ENCODE results near the gene BRD4. TPM values are rescaled to one million over a fixed set of nuclear protein-coding genes. Genes with fewer than 3 reads are reported as not detected.
A peak's percentile ranks its signal among the peaks of the same experiment; 100 is the strongest.

The BRD4 gene
- total RNA-seq, 4 donors from 2014 or later: 5.6 to 156 (median 16.6) TPM

DNA sequence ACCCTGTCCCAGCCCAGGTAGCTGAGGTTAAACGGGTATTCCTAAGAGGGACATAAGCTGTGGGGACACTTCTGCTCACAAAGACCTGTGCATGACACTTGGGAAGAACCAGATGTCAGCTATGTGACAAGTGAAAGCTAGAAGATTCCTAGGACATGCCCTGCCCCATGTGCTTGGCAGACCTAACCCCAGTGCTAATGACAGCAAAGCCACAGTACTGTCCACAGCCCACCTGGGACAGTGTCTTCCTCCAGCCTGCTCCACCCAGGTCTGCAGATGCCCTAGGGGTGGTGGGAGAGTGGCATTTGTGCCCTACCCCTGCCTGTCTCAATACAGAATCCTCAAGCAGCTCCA lies 81.7 kb downstream of the BRD4 start:
- H3K36me3 ChIP-seq: no peaks in the 10 kb centered on the region
- no peak overlapping the region for H3K4me3 ChIP-seq
- peak overlapping the region; percentile 83 to 89 for H3K27ac ChIP-seq
- H3K9me3 ChIP-seq: no peaks in the 10 kb centered on the region
- no peak for TF ChIP-seq POLR2A (IDR thresholded peaks at IDR 0.05)
- no peak for TF ChIP-seq CTCF (IDR thresholded peaks at IDR 0.05)
- H3K27me3 ChIP-seq: no peaks in the 10 kb centered on the region
- no peak for DNase-seq
- intact Hi-C loops (cut with DNase I; ENCODE audit: low total_unique reads): loop anchor here (10.0 kb wide), 1 partner anchor 56 kb away; no protein-coding TSS in a partner anchor
- peaks cover 36 to 70% of the 10 kb centered on the region in 2 donors for H3K4me1 ChIP-seq

DNA sequence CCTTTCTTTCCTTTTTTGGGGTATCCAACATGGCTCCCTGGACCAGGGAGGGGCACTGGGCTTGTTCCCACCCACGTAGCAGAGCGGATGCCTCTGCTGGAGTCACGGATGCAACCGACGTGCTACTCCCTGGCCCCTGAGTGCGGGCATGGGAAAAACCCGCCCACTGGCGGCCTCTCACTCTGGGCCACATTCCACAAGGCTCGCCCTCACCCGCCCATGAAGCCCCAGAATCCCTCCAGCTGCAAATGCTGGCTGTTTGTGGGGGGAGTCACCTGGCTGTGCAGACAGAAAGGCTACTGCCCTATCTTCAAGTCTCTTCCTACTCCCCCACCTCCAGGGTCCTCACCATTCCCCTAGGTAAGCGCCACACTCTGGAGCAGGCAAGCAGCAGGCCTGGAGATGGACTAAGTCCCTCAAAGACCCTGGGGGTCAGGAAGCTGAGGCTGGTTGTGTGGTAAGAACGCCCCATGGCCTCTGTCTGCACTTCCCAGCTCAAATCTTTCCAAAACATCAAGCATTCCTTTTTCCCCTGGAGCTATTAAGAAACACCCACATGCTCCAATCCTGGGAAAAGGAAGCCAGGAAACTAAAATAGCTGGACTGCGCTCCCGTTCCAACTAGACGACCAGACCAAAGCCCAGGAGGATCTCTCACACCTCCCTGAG lies 82.2 kb downstream of the BRD4 start:
- peaks cover 36 to 70% of the 10 kb centered on the region in 2 donors for H3K4me1 ChIP-seq
- no peaks in the 10 kb centered on the region for H3K9me3 ChIP-seq
- no peaks in the 10 kb centered on the region for H3K36me3 ChIP-seq
- peak; percentile 66 to 78 for DNase-seq
- peak overlapping the region; percentile 83 to 89 for H3K27ac ChIP-seq
- no peaks in the 10 kb centered on the region for H3K27me3 ChIP-seq
- TF ChIP-seq CTCF (IDR thresholded peaks at IDR 0.05) (no peak), POLR2A (IDR thresholded peaks at IDR 0.05) (no peak)
- intact Hi-C loops (cut with DNase I; ENCODE audit: low total_unique reads): loop anchor here (10.0 kb wide), 1 partner anchor 55 kb away; no protein-coding TSS in a partner anchor
- no peak overlapping the region for H3K4me3 ChIP-seq

DNA sequence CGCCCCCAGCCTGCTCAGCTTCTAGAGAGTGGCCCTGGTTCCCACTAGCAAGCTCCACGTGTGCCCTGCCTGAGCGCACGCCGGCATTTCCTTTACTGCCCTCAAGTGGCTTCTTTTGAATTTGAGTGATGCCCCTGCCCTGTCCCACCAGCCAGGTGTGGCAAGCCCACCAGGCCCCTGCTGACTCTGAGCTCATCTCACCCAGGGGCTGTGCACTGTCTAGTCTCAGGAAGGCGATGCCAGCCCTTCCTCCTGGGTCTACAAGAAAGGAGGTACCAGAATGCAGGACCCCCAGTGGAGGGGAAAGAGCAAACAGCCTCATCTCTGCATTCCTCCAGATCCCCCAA lies 82.8 kb downstream of the BRD4 start:
- TF ChIP-seq POLR2A (IDR thresholded peaks at IDR 0.05) (no peak), CTCF (IDR thresholded peaks at IDR 0.05) (peak in 1 of 4 experiments; percentile 8)
- Histone ChIP-seq H3K36me3 (no peaks in the 10 kb centered on the region), H3K27ac (peak overlapping the region; percentile 83 to 89), H3K27me3 (no peaks in the 10 kb centered on the region), H3K4me3 (no peak overlapping the region), H3K9me3 (no peaks in the 10 kb centered on the region), H3K4me1 (peaks cover 36 to 70% of the 10 kb centered on the region in 2 donors)
- intact Hi-C loops (cut with DNase I; ENCODE audit: low total_unique reads): no loop called here
- DNase-seq: no peak

DNA sequence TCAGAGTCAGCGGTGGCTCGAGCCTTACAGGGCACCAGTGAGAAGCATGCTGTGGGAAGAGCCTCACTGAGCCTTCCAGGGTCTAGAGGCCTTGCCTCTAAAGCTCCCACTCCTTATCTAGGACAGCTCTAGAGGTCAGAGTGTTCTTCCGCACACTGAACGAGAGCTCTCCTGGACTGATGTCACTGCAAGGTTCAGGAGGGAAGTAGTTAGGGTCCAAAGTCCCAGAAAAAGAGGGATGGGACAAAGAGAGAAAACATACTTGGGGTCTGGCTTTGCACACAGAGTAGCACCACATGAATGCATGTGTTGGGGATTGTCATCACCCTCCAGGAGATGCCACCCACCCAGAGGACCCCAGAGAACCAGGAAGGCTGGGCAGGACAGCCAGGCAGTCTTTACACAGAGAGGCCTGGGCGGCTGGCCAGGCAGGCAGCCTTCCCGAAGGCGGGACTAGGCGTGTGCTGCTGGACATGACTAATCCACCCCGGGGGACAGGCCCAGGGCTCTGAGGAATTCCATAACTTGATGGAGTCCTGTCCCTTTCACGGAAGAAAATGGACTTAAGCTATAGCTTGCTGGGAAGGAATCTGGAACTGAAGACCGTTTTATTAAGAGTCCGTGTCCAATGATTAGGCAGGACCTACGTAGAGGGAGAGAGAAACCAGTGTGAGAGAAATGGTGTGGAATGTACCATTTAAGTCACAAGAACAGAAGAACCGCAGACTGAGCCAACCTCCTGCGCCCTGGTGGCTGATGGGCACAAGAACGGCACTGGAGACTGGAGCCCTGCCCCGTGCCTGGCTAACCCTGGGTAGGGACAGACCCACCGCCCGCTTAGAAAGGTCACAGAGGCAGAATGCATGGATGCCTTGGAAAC lies 83.5 kb downstream of the BRD4 start:
- DNase-seq: peak; percentile 84 to 86
- Histone ChIP-seq H3K27me3 (no peaks in the 10 kb centered on the region), H3K4me1 (peaks cover 36 to 70% of the 10 kb centered on the region in 2 donors), H3K36me3 (no peaks in the 10 kb centered on the region), H3K4me3 (no peak overlapping the region), H3K9me3 (no peaks in the 10 kb centered on the region), H3K27ac (peak overlapping the region; percentile 83 to 89)
- no peak for TF ChIP-seq POLR2A (IDR thresholded peaks at IDR 0.05)
- TF ChIP-seq CTCF (IDR thresholded peaks at IDR 0.05): no peak
- intact Hi-C loops (cut with DNase I; ENCODE audit: low total_unique reads): no loop called here

DNA sequence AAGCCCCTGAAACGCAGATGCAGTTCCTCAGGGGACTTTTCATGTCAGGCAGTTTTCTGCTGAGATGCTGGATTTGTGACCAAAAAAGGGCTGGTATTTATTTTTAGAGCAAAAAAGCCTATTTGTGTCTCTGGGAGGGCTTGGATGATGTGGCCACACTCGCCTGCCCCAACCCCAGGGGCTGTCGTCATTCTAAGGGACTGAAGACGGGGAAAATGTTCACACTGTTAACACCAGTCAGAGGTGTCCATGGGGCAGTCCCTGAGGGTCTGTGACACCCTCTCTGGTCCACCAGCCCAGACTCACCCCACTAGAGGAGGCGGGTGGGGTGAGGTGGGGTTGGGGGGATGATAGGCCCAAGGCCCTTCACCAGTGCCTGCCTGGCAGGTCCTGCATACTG lies 84.2 kb downstream of the BRD4 start:
- H3K27me3 ChIP-seq: no peaks in the 10 kb centered on the region
- H3K4me3 ChIP-seq: no peak overlapping the region
- H3K27ac ChIP-seq: peak overlapping the region; percentile 83 to 89
- H3K4me1 ChIP-seq: peaks cover 36 to 66% of the 10 kb centered on the region in 2 donors
- H3K9me3 ChIP-seq: no peaks in the 10 kb centered on the region
- no peak for TF ChIP-seq POLR2A (IDR thresholded peaks at IDR 0.05)
- TF ChIP-seq CTCF (IDR thresholded peaks at IDR 0.05): no peak
- H3K36me3 ChIP-seq: no peaks in the 10 kb centered on the region
- DNase-seq: peak; percentile 38 to 42
- intact Hi-C loops (cut with DNase I; ENCODE audit: low total_unique reads): no loop called here
